IMR-90 (cell line): ENCODE data around the gene NPPB.

Experiments used
- BHLHE40 ChIP-seq: fragments of 150-350 bp; IDR thresholded peaks from 2 replicates; pipeline ENCODE4 v1.6.1; 2016; ENCODE audit warnings: mild to moderate bottlenecking, low read depth, low read length
- CEBPB ChIP-seq: IDR thresholded peaks from 2 replicates; pipeline ENCODE4 v1.6.1; 2012; ENCODE audit warnings: low read depth, low read length, improper control_type of control experiment
- CTCF ChIP-seq: conservative IDR thresholded peaks from 2 replicates; pipeline ENCODE4 v1.5.1; 2012; ENCODE audit warnings: mild to moderate bottlenecking, low read depth, low read length, improper control_type of control experiment
- MAFK ChIP-seq: IDR thresholded peaks from 2 replicates; pipeline ENCODE4 v1.6.1; 2012; ENCODE audit warnings: low read depth, low read length, improper control_type of control experiment
- NFE2L2 ChIP-seq: fragments of 150-350 bp; IDR thresholded peaks from 2 replicates; pipeline ENCODE4 v1.6.1; 2016; ENCODE audit warnings: low read depth, mild to moderate bottlenecking, low read length
- POLR2A ChIP-seq: IDR thresholded peaks from 2 replicates; pipeline ENCODE4 v1.6.1; 2012; ENCODE audit warnings: mild to moderate bottlenecking, low read depth, low read length
- RAD21 ChIP-seq: IDR thresholded peaks from 2 replicates; pipeline ENCODE4 v1.6.1; 2012; ENCODE audit warnings: low read length, improper control_type of control experiment
- RCOR1 ChIP-seq: IDR thresholded peaks from 2 replicates; pipeline ENCODE4 v1.6.1; 2012; ENCODE audit warnings: mild to moderate bottlenecking, low read length, improper control_type of control experiment; ENCODE audit not compliant: insufficient replicate concordance
- RFX5 ChIP-seq: IDR thresholded peaks from 2 replicates; pipeline ENCODE4 v1.8.0; 2012; ENCODE audit warnings: low read depth, mild to moderate bottlenecking, low read length, moderate library complexity
- USF2 ChIP-seq: fragments of 150-350 bp; IDR thresholded peaks from 2 replicates; pipeline ENCODE4 v1.6.1; 2017; ENCODE audit warnings: mild to moderate bottlenecking, antibody characterized with exemption, low read length, low read depth
- TF ChIP-seq, protein P1 (sequence below): fragments of 150-350 bp; IDR thresholded peaks from 2 replicates; pipeline ENCODE4 v1.6.1; 2016; ENCODE audit warnings: low read depth, mild to moderate bottlenecking, low read length, moderate library complexity, borderline replicate concordance

DNA sequence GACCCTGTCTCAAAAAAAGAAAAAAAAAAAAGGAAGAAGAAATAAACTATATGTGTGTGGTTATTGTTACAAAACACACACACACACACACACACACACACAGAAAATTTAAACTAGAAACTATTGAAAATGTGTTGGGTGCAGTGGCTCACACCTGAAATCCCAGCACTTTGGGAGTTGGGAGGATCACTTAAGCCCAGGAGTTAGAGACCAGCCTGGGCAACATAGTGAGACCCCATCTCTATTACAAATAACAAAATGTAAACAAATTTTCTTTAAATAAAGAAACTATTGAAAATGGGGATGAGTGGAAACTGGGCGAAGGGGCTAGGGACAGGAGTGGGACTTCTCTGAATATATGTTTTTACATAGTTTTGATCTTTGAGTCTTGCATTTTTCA, 44.5 kb upstream of the NPPB start:
- no peak for TF ChIP-seq POLR2A
- TF ChIP-seq CTCF = no peak
- no peak for TF ChIP-seq CEBPB
- no peak for TF ChIP-seq MAFK
- no peak for TF ChIP-seq BHLHE40
- no peak for TF ChIP-seq RFX5
- TF ChIP-seq RAD21 = no peak
- no peak for TF ChIP-seq RCOR1
- TF ChIP-seq, protein P1, sequence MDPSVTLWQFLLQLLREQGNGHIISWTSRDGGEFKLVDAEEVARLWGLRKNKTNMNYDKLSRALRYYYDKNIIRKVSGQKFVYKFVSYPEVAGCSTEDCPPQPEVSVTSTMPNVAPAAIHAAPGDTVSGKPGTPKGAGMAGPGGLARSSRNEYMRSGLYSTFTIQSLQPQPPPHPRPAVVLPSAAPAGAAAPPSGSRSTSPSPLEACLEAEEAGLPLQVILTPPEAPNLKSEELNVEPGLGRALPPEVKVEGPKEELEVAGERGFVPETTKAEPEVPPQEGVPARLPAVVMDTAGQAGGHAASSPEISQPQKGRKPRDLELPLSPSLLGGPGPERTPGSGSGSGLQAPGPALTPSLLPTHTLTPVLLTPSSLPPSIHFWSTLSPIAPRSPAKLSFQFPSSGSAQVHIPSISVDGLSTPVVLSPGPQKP = no peak
- TF ChIP-seq USF2 = no peak
- no peak for TF ChIP-seq NFE2L2
